NCI-H510A treated with DMSO at 0.1 percent for 48 hours (cell line): ENCODE results near the gene NHEJ1.

Experiments used
- DNase-seq: peaks from one replicate; lab custom pipeline; 2025; lab: John Stamatoyannopoulos, UW

Gene NHEJ1

DNA sequence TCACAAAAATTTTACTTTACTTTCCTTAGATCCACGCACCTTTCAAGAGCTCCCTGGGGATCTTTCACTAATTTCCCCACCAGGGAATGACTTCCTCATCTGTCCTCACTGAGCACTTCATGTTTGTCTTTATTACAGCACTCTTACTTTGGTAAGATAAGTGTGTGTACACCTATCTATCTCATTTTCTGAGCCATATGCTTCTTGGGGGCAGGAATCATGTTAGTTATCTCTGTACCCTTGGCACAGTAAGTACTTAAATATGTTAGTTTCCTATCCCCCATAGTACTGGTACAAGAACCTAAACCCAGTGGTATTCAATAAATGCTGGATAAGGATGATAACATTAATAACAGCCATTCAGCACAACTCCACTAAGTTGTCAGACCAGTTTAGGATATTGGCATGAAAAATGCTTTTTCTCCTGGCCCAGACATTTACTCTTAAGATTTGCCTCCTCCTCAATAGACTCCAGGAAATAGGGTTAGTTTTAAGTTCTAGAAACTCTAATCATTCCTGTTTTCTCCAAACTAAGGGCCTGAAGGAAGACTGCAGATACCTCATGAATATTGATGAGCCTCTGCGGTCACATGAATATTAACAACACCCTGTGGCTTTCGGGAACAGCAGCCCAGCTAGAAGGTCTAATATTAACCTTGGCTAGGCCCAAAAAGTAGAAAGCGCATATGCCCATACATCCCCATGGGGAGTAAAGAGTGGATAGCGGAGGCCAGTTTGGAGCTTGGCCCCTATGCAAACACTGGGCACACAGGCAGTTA lies 38.2 kb downstream of the NHEJ1 start:
- DNase-seq = no peak

DNA sequence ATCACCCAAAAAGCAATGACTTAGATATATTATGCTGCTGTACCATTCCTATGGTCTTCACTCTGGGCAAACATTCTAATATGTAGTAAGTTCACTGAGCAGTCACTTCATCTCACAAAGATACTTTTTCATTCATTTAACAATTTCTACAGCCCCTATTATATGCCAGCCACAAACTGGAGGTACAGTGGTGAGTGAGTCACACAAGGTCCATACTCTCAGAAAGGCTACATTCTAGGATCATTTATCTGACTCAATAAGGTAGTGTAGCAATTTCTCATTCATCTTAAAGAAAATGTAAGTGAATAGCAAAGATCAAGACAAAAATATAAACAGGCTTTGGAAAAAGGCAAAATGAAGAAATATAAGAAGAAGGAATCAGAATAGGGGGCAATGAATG lies 40.5 kb downstream of the NHEJ1 start:
- DNase-seq = no peak

DNA sequence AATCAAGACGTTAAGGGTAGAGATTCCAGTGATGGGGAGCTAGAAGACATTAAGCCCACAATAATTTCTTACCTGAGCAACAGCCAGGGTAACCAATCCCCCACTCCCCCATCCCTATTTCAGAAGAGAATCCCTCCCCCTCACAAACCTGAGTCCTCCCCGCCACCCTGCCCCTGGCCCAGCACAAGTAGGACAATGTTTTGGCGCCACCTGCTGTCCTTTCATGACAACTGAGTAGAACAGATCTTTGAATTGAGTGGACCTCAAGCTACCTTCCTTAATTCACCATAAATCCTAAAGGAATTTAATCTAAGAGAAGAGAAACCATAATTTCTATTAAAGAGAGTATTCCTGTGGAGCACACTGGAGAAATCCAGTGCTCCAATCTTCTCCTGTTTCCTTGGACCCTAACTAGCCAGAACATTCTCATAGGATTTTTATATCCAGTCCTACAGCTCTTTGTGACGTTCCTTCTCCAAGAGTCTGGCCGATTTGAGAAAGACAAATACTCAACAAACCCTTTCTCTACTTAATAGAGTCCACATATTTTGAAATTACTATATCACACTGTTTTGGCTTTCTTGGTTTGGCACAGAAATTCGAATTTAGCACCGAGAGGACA lies 41.1 kb downstream of the NHEJ1 start:
- DNase-seq = peak; percentile 58

DNA sequence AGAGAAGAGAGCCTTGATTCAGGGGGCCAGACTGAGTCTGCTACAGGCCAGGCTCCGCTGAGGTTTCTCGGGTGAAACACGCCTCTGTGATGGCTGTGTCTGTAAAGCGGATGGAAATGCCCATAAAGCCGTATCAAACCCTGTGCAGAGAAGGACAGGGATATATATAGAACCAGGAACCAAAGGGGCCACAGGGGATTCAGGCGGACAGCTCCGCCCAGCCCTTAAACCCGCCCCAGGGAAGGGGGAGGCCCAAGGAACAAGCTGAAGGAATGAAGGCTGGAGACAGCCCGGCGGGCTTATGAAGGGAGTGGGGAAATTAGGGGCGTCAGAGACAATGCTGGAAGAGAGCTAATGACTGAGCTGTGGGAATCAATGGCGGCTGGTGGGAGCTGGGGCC lies 42.1 kb downstream of the NHEJ1 start:
- no peak for DNase-seq

DNA sequence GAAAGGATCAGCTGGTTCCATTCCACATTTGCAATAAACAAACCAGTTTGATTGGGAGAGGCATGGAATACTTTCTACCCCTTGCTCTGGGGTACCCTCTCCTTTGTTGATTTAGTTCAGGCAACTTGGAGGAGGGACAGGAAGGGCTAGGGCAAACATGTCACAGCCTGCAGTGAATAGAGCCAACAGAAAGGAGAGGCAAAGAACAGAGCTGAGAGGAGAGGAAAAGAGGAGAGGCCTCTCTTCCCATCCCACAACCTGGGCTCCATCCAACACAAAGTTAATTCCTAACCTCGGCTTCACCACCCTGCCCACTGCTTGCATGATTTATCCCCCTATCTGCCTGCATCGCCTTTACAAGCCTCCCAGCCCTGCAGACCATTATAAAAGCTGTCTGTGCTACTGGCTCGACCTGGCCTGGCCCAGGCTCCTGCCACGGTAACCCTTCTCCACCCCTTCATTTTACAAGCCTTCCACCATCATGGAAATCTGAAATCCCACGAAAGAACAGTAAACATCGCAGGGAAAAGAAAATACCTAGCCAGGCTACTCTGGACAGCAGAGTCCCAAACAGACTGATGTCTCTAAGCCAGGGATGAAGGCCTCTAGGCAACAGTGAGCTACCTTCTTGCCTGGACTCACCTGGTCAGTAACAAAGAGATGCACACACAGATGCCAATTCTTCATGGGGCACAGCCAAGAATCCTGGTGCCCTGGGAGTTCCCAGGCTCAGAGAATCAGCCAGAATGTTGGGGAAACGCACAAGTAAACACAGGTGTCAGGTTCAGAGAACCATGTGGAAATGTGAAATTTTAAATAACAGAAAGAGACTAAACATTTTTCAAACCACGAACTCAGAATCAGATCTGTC lies 43.6 kb downstream of the NHEJ1 start:
- peak; percentile 71 for DNase-seq

DNA sequence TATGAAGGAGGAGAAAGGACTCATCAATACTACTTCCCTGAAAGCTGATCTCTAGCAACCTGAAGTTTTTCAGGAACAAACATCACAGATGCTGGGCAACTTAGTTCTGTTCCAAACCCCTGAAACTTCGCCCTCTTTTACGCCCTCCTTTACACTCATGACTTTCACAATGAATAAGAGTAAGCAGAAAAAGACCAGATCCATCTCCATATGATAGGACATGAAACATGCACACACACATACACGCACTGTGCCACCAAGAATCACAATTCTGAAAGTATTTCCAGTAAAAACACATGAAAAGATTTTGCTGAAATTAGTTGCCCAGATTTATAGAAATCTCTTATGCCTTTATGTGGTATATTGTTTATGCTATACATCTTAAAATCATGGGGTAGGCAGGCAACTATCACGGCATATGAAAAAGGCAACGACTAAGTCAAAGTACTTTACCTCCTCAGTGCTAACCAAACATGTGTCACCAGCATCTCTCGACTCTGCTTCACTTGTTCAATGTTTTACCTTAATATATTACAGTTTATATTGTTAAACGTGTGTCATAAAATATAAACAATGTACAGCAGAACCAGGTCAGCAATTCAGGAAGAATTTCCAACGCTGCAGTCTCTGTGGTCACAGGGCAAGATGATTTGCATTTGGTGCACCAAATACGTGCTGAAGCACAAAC lies 47.8 kb downstream of the NHEJ1 start:
- DNase-seq = no peak

DNA sequence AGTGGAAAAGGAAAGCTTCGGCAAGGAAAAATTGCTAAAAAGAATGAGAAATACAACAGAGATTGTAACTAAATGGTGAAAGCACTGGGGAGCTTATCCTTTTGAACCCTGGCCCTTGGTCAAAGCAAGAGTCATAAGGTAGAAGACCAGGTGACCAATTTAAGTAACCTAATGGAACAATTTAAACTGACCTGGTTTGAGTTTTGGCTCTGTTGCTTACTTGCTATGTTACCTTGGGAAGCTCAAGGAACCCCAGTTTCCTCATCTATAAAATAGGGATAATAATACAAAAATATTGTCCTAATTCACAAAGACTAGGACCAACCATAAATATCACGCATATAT lies 48.6 kb downstream of the NHEJ1 start:
- DNase-seq = no peak

DNA sequence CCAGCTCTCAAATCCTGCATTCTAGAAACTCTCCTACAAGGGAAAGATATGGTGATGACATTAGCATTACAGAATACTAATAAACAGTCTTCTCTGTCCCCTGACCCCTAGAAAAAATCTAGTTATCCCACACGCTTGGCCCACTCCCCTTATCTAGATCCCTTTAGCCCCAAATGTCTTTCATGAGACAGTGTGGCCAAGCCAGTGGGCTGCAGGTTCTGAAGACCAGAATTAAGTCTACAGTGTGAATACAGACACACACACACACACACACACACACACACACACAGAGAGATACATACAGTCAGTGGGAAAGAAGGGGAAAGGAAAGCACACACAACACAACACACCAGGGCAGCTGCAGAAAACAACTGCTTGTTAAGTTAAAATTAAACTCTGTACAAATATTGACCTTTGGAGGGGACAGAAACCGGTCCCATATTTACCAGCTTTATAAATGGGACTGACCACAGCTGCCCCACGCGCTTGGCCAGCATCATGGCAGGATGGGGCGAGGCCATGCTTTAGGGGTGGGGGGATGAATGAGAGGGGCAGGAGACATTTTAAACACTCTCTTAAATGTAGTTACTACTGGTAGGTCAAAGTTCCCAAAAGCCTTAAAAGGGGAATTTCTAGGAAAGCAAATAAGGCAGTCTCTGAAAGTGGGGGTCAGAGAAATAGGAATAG lies 49.1 kb downstream of the NHEJ1 start:
- DNase-seq = no peak

DNA sequence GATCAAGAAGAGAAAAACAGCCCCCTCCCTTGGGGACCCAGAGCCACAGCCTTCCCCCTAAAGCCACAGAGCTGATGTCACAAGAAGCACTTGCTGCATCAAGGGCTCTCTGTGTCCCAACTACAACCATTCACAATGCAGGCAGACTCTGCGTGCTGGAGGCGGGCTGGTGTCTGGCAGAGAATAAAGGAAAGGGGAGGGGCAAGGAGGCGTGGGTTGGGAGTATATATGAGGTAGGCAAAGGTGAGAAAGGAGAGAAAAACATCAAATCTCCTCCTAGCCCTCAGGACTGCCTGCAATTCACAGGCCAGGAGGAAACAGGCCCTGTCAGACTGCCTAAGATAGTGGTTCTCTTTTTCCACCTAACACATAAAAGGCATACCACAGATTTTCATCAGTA lies 51.1 kb downstream of the NHEJ1 start:
- peak; percentile 10 for DNase-seq

DNA sequence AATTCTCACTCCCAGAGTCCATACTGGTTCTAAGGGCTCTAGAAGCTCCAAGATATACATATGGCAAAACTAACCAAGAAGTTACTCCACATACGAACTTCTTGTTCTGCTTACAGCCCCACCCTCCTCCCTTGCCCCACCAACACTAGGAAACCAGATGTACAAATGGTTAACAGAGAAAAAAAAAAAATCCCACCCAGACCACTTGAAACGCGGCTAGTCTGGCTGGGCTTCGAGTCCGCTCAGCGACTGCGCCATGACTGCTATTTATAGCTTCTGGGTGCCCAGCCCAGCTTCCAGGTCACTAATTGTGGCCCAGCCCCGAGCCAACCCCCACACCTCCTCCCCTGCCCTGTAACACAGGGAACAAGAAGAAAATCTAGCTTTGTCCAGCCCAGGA lies 52.9 kb downstream of the NHEJ1 start:
- no peak for DNase-seq

DNA sequence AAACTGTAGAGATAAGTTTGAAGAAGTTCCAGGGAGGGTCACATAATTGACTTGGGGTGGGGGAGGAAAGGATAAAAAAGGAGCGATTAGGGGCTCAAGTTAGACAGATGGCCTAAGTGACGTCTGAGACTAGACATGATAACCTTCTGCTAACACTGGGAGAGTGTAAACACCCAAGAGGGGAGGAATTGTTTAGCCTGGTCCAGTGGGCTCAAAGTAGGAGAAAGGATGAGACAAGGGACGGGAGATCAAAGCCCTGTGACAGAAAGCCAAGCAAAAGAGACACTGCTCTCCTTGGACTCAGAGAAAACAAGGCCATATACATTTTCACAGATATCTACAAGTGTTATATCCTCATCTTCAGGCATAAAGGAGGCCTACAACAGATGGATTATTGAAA lies 54.4 kb downstream of the NHEJ1 start:
- DNase-seq = no peak

DNA sequence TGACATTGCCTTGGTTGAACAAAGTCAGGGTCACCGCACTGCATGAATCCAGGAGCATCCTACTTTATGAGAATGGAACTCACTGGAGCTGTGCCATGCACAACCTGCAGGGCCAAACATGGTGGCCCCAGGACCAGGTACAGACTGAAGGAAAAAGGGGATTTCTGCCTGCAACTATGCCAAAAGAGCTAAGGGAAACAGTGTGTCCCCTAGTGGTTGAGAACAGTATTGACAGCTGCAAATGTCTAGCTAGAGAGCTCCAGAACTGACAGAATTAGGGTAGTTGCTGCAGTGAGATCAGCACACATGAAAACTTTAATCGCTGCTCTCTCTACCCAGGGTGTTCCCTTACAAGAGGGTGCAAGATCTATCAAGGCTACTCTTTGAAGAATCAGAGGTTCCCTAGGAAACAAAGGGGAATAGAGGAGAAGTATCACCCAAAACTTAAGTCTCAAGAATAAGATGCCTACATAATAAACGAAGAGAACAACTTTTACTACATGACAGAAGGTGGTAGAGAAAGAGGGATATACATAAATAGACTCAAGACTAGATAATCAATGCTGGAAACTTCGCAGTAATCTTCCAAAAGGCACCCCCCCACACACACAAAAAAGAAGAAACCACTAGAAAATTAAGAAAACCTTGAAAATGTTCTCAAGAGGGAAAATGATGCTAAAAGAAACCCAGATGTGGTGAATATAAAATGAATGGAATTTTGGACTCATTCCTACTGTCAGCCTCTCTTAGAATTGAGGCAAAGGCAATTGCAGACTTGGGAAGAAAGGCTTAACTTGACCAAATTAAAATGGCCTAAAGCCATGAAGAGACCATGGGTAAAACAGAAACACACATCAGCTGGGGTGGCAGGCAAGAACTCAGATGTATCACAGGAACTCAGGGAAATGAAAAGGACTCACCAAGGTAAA lies 56.2 kb downstream of the NHEJ1 start:
- DNase-seq = peak; percentile 9

DNA sequence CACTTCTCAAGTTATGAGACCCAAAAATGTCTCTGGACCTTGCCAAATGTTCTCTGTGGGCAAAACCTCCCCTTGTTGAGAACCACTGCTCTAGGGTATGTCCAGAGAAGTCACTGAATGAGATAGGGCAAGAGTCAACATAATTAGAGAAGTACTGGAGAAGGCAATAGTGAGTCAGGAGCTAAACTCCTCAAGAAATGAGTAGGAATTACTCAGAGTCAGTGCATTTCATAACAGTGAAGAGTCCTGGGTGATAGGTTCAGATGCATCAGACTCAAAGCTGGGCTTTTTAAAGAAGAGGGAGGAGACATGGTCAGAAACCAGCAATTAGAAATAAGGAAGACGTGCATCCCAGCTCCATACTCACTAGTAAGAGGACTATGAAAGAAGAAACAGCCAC lies 61.3 kb downstream of the NHEJ1 start:
- DNase-seq = no peak

DNA sequence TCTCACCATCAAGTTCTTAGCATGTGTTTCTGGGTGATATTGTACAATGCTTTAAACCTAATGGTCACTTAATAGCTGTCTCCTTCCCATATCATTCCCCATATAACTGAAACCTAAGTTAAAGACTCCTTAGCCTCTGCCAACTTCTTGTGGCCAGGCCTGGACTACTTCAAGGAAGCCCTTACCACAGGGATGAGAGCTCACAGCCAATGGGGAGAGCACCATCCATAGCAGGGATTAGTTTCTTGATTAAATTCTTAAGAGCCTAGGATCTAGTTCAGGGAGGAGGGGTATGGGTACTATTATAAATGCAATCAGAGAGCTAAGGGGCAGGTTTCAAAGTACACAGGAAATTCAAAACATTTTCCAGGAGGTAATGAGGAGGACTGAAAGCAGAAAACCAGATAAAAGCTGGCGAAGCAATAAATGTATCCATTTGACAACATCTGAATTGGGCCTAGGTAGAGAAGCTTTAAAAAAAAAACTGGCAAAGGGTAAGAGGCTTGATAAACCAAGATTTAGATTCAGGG lies 65.1 kb downstream of the NHEJ1 start:
- no peak for DNase-seq

DNA sequence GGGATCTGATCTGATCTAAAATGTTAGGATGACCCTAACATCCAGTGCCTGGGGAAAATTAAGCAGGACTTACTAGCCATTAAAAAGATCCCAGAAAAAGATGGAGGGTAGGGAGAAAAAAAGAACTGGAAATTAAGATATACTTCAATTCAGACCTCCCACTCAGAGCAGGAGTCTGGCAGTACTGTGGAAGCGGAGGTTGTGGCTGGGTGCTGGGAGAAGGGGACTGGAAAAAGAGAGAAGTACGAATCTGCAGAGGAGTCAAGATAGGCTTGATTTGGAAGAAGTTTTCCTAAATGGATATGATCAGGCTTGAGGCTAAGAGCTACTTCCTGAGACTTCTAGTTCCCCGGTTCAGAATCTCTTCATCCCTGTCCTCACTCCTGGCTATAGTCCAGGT lies 66.4 kb downstream of the NHEJ1 start:
- no peak for DNase-seq

DNA sequence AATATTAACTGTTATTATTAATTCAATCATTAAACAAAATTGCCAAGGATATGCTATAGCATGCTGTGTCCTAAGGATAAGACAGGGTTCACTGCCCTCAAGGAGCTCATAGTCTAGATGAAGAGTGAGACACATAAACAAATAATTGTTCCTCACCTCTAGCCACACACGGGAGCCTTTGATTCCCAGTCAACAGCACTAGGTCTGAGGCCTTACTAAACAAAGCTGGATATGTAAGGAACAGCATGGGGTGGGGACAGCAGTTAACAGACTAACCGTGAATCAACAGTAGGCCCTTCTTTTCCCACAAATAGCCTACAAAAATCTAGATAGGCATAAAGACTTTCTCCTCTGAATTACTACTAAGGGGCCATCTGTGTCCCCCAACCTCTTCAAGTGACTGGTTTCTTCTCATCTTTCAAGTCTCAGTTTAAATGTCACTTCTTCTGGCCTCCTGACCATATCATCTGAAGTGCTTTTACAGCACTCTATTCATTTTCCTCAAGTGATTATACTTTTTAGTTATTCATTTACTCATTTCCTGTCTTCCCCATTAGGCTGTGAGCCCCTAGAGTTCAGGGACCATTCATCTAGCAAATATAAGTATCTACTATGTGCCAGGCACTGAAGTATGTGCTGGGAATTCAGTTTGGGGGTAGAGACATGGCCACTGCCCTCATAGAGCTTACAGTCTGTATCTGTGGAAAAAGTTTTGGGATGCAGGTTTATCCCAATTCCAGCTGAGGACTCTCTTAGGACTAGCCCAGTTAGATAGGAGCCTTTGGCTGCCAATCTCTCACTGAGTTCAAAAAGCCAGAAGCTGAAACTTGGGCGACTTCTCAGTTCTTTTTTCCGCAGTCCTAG lies 69.9 kb downstream of the NHEJ1 start:
- no peak for DNase-seq

DNA sequence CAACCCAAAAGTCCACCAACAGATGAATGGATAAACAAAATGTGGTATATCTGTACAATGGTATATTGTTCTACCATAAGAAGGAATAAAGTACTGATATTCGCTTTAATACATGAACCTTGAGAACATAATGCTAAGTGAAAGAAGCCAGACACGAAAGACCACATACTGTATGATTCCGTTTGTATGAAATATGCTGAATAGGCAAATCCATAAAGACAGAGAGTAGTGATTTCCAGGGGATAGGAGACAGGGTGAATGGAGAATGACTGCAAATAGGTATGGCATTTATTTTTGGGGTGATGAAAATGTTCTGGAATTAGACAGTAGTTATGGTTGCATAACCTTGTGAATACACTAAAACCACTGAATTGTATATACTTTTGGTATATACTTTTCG lies 71.3 kb downstream of the NHEJ1 start:
- no peak for DNase-seq

DNA sequence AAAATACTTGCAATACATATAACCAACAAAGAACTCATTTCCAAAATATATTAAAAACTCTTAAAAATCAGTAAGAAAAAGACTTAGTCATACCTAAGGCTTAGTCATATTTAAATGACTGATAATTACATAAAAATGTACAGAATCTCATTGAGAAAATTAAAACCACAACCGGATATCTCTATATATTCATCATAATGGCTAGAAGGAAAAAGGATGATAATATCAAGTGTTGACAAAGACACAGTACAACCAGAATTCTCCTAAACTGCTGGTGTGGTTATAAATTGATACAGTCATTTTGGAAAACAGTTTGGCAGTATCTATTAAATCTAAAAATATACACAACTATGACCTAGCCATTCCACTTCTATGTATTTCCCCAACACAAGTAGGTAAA lies 72.8 kb downstream of the NHEJ1 start:
- DNase-seq = no peak

DNA sequence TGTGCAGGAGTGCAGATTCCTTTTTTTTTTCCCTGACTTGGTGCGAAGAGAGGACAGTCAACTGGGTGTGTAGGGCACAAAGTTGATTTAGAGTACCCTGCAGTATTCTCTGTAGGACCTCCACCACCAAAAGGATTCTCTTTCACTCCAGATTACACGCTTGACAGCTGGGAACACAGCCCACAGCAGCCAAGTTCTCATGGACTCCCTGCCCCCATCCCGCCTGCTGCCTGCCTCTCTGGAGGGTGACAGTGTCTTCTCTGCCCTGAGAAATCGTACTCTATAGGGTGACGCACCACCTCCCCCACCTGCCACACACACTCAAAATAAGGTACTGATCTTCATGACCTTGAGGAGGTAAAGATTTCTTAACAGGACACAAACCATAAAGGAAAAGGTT lies 73.3 kb downstream of the NHEJ1 start:
- no peak for DNase-seq

DNA sequence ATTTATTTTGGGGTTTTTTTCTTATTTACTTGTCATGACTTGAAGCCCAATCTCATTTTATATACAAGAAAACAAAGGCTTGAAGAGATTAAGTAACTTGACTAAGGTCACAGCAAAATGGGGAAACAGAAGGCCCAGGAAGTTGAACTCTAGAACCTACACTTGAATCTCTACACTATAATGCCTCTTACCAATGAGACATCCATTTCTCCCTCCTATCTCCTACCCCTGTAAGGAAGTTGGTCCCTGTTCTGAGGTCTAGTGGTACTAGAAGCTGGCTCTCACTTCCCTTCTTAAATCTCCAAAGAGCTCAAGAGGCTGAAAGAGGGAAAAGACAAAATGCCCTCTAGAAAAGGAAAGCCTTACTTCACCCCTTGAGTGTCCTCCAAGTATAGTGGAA lies 74.4 kb downstream of the NHEJ1 start:
- no peak for DNase-seq
